Liver (tissue), 9 donors: Measurements from ENCODE around the gene ABHD18. TPM values are rescaled to one million over a fixed set of nuclear protein-coding genes. Genes with fewer than 3 reads are reported as not detected.
"Not testable (repeated sequence)": the region's sequence is repeated elsewhere in the genome, so short reads cannot be mapped to it uniquely, and the experiment has no call there.

Experiments used
- DNase-seq: peaks from one replicate; pipeline ENCODE4 v3.0.0-alpha.2; 2017; ENCODE audit warnings: low spot score
- H3K27ac ChIP-seq, 2 donors: one replicate each; pipeline ENCODE4 v1.7.0; 2013; ENCODE audit warnings: inconsistent platforms in 2 of 2, low read length in 2 of 2, control low read depth in 1 of 2, low read depth in 1 of 2, mild to moderate bottlenecking in 1 of 2
- H3K27me3 ChIP-seq, 4 donors: one replicate each; pipeline versions ENCODE4 v1.6.1 to v1.7.0; 2013; ENCODE audit warnings: low read length in 3 of 4, inconsistent platforms in 1 of 4, mild to moderate bottlenecking in 1 of 4, moderate library complexity in 1 of 4; ENCODE audit not compliant: control insufficient read depth in 4 of 4, insufficient read depth in 4 of 4
- H3K36me3 ChIP-seq, 4 donors: one replicate each; pipeline versions ENCODE4 v1.6.1 to v1.7.0; 2013; ENCODE audit warnings: low read length in 3 of 4, mild to moderate bottlenecking in 3 of 4, low read depth in 1 of 4, moderate library complexity in 1 of 4; ENCODE audit not compliant: control insufficient read depth in 4 of 4, insufficient read depth in 3 of 4
- H3K4me1 ChIP-seq, 4 donors: one replicate each; pipeline versions ENCODE4 v1.6.1 to v1.7.0; 2013; ENCODE audit warnings: low read length in 3 of 4, mild to moderate bottlenecking in 3 of 4, moderate library complexity in 1 of 4; ENCODE audit not compliant: control insufficient read depth in 4 of 4, insufficient read depth in 4 of 4
- H3K4me3 ChIP-seq, 3 donors: one replicate each; pipeline versions ENCODE4 v1.6.1 to v1.7.0; 2013; ENCODE audit warnings: low read length in 3 of 3, control low read depth in 1 of 3, low read depth in 1 of 3, mild to moderate bottlenecking in 1 of 3
- H3K9ac ChIP-seq, 2 donors: one replicate each; pipeline ENCODE4 v1.7.0; 2013; ENCODE audit warnings: low read length in 2 of 2, mild to moderate bottlenecking in 2 of 2, moderate library complexity in 2 of 2, control low read depth in 1 of 2, low read depth in 1 of 2
- H3K9me3 ChIP-seq, 4 donors: one replicate each; pipeline versions ENCODE4 v1.6.1 to v1.7.0; 2013; ENCODE audit warnings: low read length in 3 of 4; ENCODE audit not compliant: control insufficient read depth in 4 of 4
- ATF3 ChIP-seq: IDR thresholded peaks from 2 replicates; pipeline ENCODE4 v1.6.1; 2016; ENCODE audit warnings: antibody characterized with exemption
- FOXA1 ChIP-seq: IDR thresholded peaks from 2 replicates; pipeline ENCODE4 v1.6.1; 2016; ENCODE audit warnings: antibody characterized with exemption
- FOXA2 ChIP-seq: IDR thresholded peaks from 2 replicates; pipeline ENCODE4 v1.6.1; 2016; ENCODE audit warnings: antibody characterized with exemption
- HNF4A ChIP-seq, 2 donors: conservative IDR thresholded peaks; 2 replicates each; pipeline ENCODE4 v1.6.1; 2016; ENCODE audit warnings: antibody characterized with exemption in 2 of 2, mild to moderate bottlenecking in 2 of 2
- HNF4G ChIP-seq: IDR thresholded peaks from 2 replicates; pipeline ENCODE4 v1.6.1; 2016; ENCODE audit warnings: antibody characterized with exemption
- JUND ChIP-seq, 2 donors: IDR thresholded peaks; 2 replicates each; pipeline ENCODE4 v1.6.1; 2016; ENCODE audit warnings: antibody characterized with exemption in 2 of 2
- NR2F2 ChIP-seq: IDR thresholded peaks from 2 replicates; pipeline ENCODE4 v1.6.1; 2016; ENCODE audit warnings: antibody characterized with exemption
- RXRA ChIP-seq, 2 donors: IDR thresholded peaks; 2 replicates each; pipeline ENCODE4 v1.6.1; 2017 to 2018; ENCODE audit warnings: antibody characterized with exemption in 2 of 2, mild to moderate bottlenecking in 1 of 2
- WGBS: extraction: QIAGEN DNeasy Blood & Tissue Kit; methylation state at CpG from one replicate; pipeline ENCODE4 v1.1.7; 2013; 5-methylcytosine and 5-hydroxymethylcytosine counted together
- polyA plus RNA-seq, 2 donors: library from polyadenylated mRNA; stranded (reverse) in 1 of 2; unstranded in 1 of 2; fragments of 200-250 nt in 1 of 2; fragments of >200 nt in 1 of 2; fragmentation: Nextera tagmentation in 1 of 2; extraction: Ambion mirVana in 1 of 2; gene quantifications; one replicate each; pipeline versions ENCODE4 v1.2.1 to v1.2.3, GENCODE V29; 2013 to 2015
- total RNA-seq, 2 donors: library from RNA; depleted of rRNA; stranded (reverse); fragments of >200 nt; gene quantifications; one replicate each; pipeline ENCODE4 v1.2.3, GENCODE V29; 2014
- TF ChIP-seq, protein P1 (sequence below): fragments of 150-350 bp; IDR thresholded peaks from 2 replicates; pipeline ENCODE4 v1.5.1; 2017; ENCODE audit warnings: improper control_type of control experiment, low read depth, low read length; ENCODE audit not compliant: missing input control
- TF ChIP-seq, protein P2 (sequence below): IDR thresholded peaks from 2 replicates; pipeline ENCODE4 v1.6.1; 2016; ENCODE audit warnings: antibody characterized with exemption
- TF ChIP-seq, protein P3 (sequence below): IDR thresholded peaks from 2 replicates; pipeline ENCODE4 v1.6.1; 2016; ENCODE audit warnings: antibody characterized with exemption
- donor health status: healthy.
- donor health status: healthy.
- donor health status: healthy.
- donor health status: healthy.
- donor health status: healthy.

ABHD18 gene
- total and polyA plus RNA-seq, 4 donors, result 3.9 to 14.1 (median 8.5) TPM

GRCh38 chr4:127988638-127989037 lies 23.4 kb downstream of the ABHD18 start:
- Histone ChIP-seq H3K4me3 (no peak overlapping the region), H3K27ac (no peak overlapping the region), H3K36me3 (peaks cover 4 to 16% (median 11%) of the 10 kb centered on the region in 4 donors), H3K9me3 (no peaks in the 10 kb centered on the region), H3K27me3 (no peaks in the 10 kb centered on the region), H3K9ac (no peak overlapping the region), H3K4me1 (no peaks in the 10 kb centered on the region)
- TF ChIP-seq, protein P1, sequence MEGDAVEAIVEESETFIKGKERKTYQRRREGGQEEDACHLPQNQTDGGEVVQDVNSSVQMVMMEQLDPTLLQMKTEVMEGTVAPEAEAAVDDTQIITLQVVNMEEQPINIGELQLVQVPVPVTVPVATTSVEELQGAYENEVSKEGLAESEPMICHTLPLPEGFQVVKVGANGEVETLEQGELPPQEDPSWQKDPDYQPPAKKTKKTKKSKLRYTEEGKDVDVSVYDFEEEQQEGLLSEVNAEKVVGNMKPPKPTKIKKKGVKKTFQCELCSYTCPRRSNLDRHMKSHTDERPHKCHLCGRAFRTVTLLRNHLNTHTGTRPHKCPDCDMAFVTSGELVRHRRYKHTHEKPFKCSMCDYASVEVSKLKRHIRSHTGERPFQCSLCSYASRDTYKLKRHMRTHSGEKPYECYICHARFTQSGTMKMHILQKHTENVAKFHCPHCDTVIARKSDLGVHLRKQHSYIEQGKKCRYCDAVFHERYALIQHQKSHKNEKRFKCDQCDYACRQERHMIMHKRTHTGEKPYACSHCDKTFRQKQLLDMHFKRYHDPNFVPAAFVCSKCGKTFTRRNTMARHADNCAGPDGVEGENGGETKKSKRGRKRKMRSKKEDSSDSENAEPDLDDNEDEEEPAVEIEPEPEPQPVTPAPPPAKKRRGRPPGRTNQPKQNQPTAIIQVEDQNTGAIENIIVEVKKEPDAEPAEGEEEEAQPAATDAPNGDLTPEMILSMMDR, result no peak
- TF ChIP-seq ATF3 (no peak), FOXA2 (no peak), NR2F2 (no peak), FOXA1 (no peak)
- TF ChIP-seq, protein P2, sequence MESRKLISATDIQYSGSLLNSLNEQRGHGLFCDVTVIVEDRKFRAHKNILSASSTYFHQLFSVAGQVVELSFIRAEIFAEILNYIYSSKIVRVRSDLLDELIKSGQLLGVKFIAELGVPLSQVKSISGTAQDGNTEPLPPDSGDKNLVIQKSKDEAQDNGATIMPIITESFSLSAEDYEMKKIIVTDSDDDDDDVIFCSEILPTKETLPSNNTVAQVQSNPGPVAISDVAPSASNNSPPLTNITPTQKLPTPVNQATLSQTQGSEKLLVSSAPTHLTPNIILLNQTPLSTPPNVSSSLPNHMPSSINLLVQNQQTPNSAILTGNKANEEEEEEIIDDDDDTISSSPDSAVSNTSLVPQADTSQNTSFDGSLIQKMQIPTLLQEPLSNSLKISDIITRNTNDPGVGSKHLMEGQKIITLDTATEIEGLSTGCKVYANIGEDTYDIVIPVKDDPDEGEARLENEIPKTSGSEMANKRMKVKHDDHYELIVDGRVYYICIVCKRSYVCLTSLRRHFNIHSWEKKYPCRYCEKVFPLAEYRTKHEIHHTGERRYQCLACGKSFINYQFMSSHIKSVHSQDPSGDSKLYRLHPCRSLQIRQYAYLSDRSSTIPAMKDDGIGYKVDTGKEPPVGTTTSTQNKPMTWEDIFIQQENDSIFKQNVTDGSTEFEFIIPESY, result no peak
- DNase-seq, result no peak
- WGBS, result 92% methylated on average over 6 of the region's 6 CpGs

DNA sequence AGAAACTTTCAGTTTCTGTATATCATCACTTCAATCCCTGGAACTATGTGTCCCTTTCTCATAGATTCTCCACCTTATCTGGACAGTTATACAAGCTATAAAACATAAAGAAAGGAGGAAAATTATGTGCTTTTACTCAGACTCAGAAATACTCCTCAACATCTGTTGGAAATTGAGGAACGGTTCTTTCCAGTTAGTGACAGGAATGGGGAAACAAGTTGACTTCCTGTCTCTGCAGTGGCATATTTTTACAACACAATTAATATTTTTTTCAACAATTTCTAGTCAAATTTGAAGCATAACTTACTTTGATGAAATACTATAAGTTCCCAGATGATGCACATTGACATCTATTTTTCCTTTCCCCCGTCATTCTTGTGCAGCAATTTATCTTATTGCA lies 27.9 kb downstream of the ABHD18 start:
- H3K9me3 ChIP-seq, result no peaks in the 10 kb centered on the region
- H3K36me3 ChIP-seq, result peaks cover 0 to 6% (median 4%) of the 10 kb centered on the region in 4 donors
- H3K27me3 ChIP-seq, result no peaks in the 10 kb centered on the region
- no peak overlapping the region for H3K9ac ChIP-seq
- TF ChIP-seq HNF4G (no peak), JUND (IDR thresholded peaks at IDR 0.05) (no peak), HNF4A (conservative IDR thresholded peaks at IDR 0.05) (no peak), FOXA2 (no peak), RXRA (IDR thresholded peaks at IDR 0.05) (no peak)
- no peaks in the 10 kb centered on the region for H3K4me1 ChIP-seq
- no peak overlapping the region for H3K4me3 ChIP-seq
- 79% methylated on average over 2 of the region's 2 CpGs for WGBS
- DNase-seq, result no peak
- H3K27ac ChIP-seq, result no peak overlapping the region

DNA sequence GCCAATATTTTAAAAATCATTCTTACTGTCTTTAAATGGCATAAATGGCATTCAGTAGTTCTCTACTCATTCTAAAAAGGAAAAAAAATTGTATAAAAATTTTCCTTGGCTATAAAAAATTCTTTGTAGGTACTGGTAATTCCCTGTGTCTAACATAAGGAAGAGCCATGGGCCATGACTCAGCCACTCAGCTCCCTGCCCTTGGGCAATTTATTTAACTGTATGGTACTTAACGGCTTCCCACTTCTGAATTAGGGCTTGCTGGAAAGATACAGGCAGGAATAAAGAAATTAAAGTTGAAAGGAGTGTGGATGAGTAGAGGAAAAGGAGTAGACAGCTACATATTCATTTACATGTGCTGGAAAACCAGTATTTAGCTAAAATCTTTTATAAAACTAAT lies 30.6 kb downstream of the ABHD18 start:
- no peak overlapping the region for H3K27ac ChIP-seq
- 95% methylated on average over 1 of the region's 1 CpG for WGBS
- TF ChIP-seq FOXA2 (no peak), HNF4A (conservative IDR thresholded peaks at IDR 0.05) (no peak)
- TF ChIP-seq, protein P3, sequence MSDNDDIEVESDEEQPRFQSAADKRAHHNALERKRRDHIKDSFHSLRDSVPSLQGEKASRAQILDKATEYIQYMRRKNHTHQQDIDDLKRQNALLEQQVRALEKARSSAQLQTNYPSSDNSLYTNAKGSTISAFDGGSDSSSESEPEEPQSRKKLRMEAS, result no peak
- H3K9me3 ChIP-seq, result peaks cover 0 to 7% (median 1%) of the 10 kb centered on the region in 4 donors
- H3K36me3 ChIP-seq, result peaks cover 0 to 9% (median 3%) of the 10 kb centered on the region in 4 donors
- no peaks in the 10 kb centered on the region for H3K27me3 ChIP-seq
- H3K4me1 ChIP-seq, result no peaks in the 10 kb centered on the region
- no peak overlapping the region for H3K4me3 ChIP-seq
- no peak for DNase-seq
- H3K9ac ChIP-seq, result no peak overlapping the region

GRCh38 chr4:127996521-127996920 lies 31.3 kb downstream of the ABHD18 start:
- not testable (repeated sequence) for H3K27ac ChIP-seq
- 97% methylated on average over 6 of the region's 6 CpGs for WGBS

More at GRCh38 chr4:127996521-127996920, 31.3 kb downstream of the ABHD18 start:
- not testable (repeated sequence) for H3K9me3 ChIP-seq, H3K4me1 ChIP-seq, H3K27me3 ChIP-seq, H3K36me3 ChIP-seq, H3K4me3 ChIP-seq, DNase-seq, H3K9ac ChIP-seq
